GM12801 (cell line): ENCODE data around the gene USP6NL.

Experiments used
- CTCF ChIP-seq: IDR thresholded peaks from one replicate; pipeline ENCODE4 v1.5.1; 2011; ENCODE audit warnings: control low read depth; ENCODE audit not compliant: insufficient read length; ENCODE audit errors: extremely low read depth

The USP6NL gene

GRCh38 chr10:11447586-11447985, 163.9 kb downstream of the USP6NL start:
- TF ChIP-seq CTCF, result no peak

GRCh38 chr10:11446864-11447263, 164.6 kb downstream of the USP6NL start:
- TF ChIP-seq CTCF, result no peak

- no peak for TF ChIP-seq CTCF
Measured at GRCh38 chr10:11446133-11446532, 165.3 kb downstream of the USP6NL start.

GRCh38 chr10:11444531-11445228, 166.8 kb downstream of the USP6NL start:
- TF ChIP-seq CTCF, result no peak

- no peak for TF ChIP-seq CTCF
Measured at GRCh38 chr10:11444155-11444530, 167.3 kb downstream of the USP6NL start.

- TF ChIP-seq CTCF, result no peak
Measured at GRCh38 chr10:11443468-11444154, 167.8 kb downstream of the USP6NL start.

- no peak for TF ChIP-seq CTCF
Measured at GRCh38 chr10:11442001-11442773, 169.3 kb downstream of the USP6NL start.
